CD4-positive, alpha-beta T cell treated with Interleukin-15 for 1 hour (primary cell): ENCODE results near the gene PARD3.
"Not testable (repeated sequence)": the region's sequence is repeated elsewhere in the genome, so short reads cannot be mapped to it uniquely, and the experiment has no call there.

Experiments used
- DNase-seq: peaks from one replicate; pipeline ENCODE4 v3.0.0-alpha.2; 2020

The PARD3 gene

GRCh38 chr10:34815185-34816084 is at the start of gene PARD3:
TSS of gene PARD3 (minus strand) at chr10:34815296. CDS start at chr10:34814995, 301 bp downstream.
- DNase-seq: no peak

DNA sequence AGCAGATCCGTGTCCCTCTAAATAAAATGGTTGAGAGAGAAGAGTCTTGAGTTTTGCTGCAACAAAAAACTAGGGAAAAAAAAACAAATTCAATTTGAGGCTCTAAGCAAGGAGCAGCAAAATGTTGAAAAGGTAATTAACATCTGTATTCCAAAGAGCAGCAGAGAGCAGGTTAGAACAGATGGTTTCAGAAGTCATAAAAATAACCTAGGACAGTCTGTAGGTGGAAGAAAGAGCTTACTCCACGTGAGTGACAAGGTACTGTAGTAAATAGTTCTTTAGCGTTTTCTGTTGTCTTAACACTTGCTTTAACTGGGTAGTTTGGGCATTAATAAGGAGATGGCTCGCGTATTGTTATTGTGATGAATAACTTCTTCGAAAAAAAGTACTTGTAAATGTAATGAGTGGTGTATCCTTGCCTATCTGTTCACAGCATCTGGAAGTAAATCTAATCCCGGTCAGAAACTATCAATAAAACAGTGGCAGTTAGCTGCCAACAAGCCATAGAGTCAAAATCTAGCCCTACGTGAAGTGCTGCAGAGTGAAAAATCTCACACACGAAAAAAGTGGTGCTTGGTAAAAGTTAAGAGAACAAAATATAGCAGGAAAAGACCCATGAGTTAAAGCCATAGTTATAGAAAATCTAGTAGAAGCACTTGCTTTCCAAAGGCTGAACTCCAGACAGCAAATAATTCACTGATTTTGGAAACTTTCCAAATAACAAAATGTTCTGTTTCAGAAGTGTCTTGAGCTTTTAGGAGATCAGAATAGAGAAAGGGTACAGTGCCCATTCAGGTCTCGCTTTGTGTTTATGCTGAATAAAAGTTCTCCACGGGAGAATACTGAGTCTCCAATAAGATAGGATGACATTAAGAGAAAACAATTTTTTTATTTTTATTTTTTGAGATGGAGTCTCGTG is 49.3 kb upstream of the PARD3 start:
- DNase-seq: no peak

GRCh38 chr10:34862892-34863291 is 47.8 kb upstream of the PARD3 start:
- no peak for DNase-seq

- DNase-seq: no peak
These were observed 46.4 kb upstream of the PARD3 start for GRCh38 chr10:34861293-34862021.

DNA sequence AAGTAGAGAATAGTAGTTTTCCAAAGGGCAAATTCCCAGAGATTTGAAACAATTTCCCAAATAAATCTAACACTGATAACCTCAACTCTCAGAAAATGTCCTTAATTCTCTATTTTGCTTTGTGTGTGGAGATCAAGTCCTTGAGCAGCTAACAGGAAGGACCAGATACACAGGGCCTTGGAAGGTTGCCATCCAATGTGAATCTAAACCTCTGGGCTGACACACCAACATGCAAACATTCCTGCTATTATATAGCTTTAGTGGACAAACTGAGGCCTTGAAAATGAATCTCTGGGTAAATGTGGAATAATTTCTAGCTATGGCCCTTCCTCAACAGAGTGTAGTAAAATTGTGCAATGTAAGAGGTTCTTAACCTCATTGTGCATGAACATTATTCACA is 44.1 kb upstream of the PARD3 start:
- no peak for DNase-seq

GRCh38 chr10:34858003-34858402 is 42.9 kb upstream of the PARD3 start:
- no peak for DNase-seq

GRCh38 chr10:34854147-34854601 is 39.1 kb upstream of the PARD3 start:
- DNase-seq: no peak

DNA sequence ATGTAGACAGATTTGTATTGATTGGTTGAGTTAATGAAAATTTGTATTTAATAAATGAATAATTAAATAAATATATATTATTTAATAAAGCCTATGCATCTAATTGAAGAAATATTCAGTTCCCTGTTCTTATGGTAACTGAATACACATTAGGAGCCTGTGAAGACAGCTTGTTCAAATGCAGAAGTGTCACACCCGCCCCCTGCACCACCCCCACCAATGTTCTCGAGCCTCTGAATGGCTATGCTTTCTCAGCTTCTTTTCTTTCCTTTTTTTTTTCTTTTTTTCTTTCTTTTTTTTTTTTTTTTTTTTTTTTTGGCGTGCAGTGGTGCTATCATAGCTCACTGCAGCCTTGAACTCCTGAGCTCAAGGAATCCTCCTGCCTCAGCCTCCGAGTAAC is 38.3 kb upstream of the PARD3 start:
- DNase-seq: no peak

DNA sequence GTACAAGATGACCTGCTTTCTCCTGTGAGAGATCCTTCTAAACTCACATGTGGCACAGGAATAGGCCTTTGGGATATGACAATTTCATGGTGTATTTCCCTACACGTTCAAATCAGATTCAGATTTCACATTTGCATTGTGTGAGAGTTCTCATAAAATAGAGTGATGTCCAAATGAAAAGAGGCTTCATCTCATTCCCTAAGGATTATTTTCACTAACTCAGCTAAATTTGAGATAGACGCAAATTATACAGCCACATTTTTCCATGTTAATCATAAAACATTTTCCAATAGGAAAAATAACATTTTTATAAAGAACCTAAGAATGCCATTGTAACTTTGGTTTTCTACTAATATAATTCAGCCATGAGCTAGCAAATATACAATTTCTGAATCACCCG is 35.5 kb upstream of the PARD3 start:
- no peak for DNase-seq

DNA sequence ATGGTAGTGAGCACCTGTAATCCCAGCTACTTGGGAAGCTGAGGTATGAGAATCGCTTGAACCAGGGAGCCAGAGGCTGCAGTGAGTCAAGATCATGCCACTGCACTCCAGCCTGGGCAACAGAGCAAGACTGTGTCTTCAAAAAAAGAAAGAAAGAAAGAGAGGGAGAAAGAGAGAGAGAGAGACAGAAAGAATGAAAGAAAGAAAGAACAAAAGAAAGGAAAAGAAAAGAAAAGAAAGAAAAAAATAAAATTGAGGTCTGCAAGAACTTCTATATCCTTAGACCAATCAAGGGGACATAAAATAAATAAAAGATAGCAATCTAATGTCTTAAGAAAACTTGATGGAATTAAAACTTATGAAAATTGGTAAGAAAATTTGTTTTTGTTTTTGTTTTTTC is 34.9 kb upstream of the PARD3 start:
- no peak for DNase-seq

GRCh38 chr10:34845070-34845469 is 30.0 kb upstream of the PARD3 start:
- DNase-seq: no peak

DNA sequence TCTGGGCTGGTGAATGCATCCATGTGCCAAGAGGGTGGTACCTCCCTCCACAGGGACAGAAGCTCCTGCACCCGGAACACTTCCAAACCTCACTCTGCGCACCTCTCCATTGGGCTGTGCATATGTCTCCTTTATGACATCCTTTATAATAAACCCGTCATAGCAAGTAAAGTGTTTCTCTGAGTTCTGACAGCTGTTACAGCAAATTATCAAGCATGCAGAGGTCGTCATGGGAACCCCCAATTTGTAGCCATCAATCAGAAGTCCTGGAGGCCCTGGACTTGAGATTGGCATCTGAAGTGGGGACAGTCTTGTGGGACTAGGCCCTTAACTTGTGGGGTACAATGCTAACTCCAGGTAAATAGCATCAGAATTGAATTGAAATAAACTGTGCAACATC is 29.4 kb upstream of the PARD3 start:
- no peak for DNase-seq

GRCh38 chr10:34843470-34843869 is 28.4 kb upstream of the PARD3 start:
- not testable (repeated sequence) for DNase-seq

- DNase-seq: no peak
These were observed 23.3 kb upstream of the PARD3 start for GRCh38 chr10:34838366-34838900.

- DNase-seq: no peak
These were observed 20.9 kb upstream of the PARD3 start for GRCh38 chr10:34835908-34836508.

GRCh38 chr10:34834274-34834673 is 19.2 kb upstream of the PARD3 start:
- no peak for DNase-seq

DNA sequence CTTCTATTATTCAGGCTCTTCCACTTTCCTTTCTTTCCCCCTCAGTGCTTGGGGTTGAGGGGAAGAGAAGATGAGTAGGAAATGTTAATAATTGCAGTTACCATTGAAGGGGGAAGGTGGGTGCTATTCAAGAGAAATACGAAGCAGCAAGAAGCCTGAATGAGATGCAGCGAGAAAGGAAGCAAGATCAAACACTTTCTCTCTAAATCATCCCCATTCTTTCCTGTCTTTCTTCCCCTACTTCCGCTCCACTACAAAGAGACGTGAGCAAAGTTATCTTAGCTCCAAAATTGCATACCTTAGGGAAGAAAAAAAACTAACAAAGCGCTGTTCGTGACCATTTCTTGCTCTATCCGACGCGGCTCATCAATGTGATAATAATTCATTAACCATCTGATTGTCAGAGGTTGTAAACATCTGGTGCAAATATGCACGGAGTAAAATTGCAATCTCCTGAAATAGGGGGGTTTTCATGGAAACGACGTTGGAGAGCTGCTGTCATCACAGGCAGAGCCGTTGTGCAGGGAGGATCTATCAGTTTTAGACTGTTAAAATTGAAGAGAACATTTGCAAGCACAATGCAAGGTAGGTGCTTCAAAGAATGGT is 15.2 kb upstream of the PARD3 start:
- no peak for DNase-seq

DNA sequence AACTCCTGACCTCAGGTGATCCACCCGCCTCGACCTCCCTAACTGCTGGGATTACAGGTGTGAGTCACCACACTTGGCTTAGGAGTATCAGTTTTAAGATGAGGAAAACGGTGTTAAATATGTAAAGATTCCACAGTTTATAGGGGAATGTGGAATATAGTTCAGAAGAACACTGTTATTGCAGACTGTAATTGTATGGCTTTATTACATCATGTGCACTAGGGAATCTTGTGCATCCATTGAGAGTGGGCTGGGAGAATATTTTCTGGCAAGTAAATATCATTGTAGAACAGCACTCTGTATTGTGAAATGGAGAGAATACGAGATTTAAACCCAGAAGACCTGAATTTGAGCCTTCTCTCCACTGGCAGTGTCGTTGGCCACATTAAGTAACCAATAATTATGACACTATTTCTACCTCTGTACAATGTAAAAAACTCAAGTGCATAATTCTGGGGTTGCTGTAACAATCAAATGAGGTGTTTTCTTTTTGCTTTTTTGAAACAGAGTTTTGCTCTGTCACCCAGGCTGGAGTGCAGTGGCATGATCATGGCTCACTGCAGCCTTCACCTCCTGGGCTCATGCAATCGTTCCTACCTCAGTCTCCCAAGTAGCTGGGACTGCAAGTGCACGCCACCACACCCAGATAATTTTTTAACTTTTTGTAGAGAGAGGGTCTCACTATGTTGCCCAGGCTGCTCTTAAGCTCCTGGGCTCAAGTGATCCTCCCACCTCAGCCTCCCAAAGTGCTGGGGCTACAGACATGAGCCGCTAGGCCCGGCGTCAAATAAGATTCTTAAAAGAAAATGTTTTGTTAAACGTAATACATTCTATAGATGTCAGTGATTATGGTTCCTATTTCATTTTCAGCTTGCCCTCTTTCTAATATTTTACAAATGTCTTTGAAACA is 12.0 kb upstream of the PARD3 start:
- no peak for DNase-seq

DNA sequence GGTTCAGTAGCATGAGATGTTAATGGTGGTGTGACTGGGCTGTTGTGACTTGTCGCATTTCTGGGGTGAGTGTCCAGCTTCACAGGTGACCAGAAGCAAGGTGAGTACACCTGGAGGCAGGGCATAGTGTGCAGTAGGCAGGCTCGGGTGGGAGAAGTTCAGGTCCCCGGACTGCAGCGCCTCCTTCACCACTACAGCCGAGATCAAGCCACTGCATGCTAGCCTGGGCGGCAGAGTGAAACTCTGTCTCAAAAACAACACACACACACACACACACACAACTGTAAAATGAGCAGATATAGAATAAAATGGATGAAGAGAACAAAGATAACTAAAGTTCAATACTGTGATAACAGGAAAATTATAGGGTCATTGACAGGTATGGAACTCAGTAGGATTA is 11.1 kb upstream of the PARD3 start:
- DNase-seq: no peak

DNA sequence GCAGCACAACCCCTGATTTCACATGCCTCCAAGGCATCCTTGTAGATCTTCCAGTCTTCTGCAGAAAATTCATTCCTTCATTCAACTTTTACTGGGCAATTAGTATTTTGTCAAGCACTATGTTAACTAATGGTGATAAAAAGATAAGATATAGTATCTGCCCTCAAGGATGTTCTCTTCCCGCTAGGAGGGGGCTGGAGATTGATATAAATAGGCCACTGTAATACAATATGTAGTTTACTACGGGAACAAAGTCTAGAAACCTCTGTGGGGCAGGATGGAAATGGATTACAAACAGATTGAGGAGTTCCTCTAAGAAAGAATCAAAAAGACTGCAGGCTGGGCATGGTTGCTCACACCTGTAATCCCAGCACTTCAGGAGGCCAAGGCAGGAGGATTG is 10.3 kb upstream of the PARD3 start:
- no peak for DNase-seq

- DNase-seq: no peak
These were observed 9.8 kb upstream of the PARD3 start for GRCh38 chr10:34824870-34825269.
